Thyroid gland (tissue), 4 donors: Measurements from ENCODE around the gene FAM168B.

Experiments used
- CTCF ChIP-seq, 6 experiments: fragments of 200-600 bp in 3 of 6; fragments of 450-650 bp in 3 of 6; sonication (generic) in 3 of 6; IDR thresholded peaks; one replicate each; pipeline ENCODE4 v1.5.1; 2016 to 2019; ENCODE audit warnings: antibody characterized with exemption in 6 of 6, mild to moderate bottlenecking in 2 of 6, inconsistent platforms in 1 of 6, moderate library complexity in 1 of 6
- POLR2A ChIP-seq, 2 donors: fragments of 450-650 bp; IDR thresholded peaks; one replicate each; pipeline ENCODE4 v1.6.1; 2017; ENCODE audit warnings: antibody characterized with exemption in 2 of 2, mild to moderate bottlenecking in 2 of 2, moderate library complexity in 1 of 2

- TF ChIP-seq CTCF (IDR thresholded peaks at IDR 0.05), result no peak
- TF ChIP-seq POLR2A (IDR thresholded peaks at IDR 0.05), result no peak
Observed at GRCh38 chr2:131023758-131024157, 69.5 kb downstream of the FAM168B start.
